ENCODE data around the gene EIF1.

- no peak for TF ChIP-seq POLR2A (IDR thresholded peaks at IDR 0.05; ENCODE audit: borderline replicate concordance, extremely low read depth, insufficient read depth, insufficient read length)
- no peak for TF ChIP-seq FOSL1 (IDR thresholded peaks at IDR 0.05; ENCODE audit: low read depth)
- peak; percentile 90 to 98 (median 95) for TF ChIP-seq CTCF (IDR thresholded peaks at IDR 0.05 in 2 of 3, conservative IDR thresholded peaks at IDR 0.05 in 1 of 3; ENCODE audit: borderline replicate concordance in 1 of 3, insufficient read depth in 1 of 3, low read depth in 2 of 3, low read length in 2 of 3)
Observed at GRCh38 chr17:41648411-41649195, 40.1 kb upstream of the EIF1 start.

All from HCT116 (cell line).